K562 (cell line): ENCODE measurements around the gene FLAD1. TPM values are rescaled to one million over a fixed set of nuclear protein-coding genes. Genes with fewer than 3 reads are reported as not detected.
A peak's percentile ranks its signal among the peaks of the same experiment; 100 is the strongest.

Source experiments
- ATAC-seq: fragments of 200-7000 bp; cut with Tn5 transposase; 3 replicates; pipeline ENCODE4 v1.9.1; 2020; ENCODE audit warnings: moderate library complexity
- BruUV-seq: library from RNA; stranded (reverse); fragments of 400-500 nt; replicated peaks from 2 replicates; lab custom pipeline; 2021; lab: Mats Ljungman, UMichigan
- CTCF ChIA-PET: fragments of 300-600 bp; formaldehyde crosslinking; extraction: SDS; loops from one replicate; lab custom pipeline; 2021; ENCODE audit warnings: low intra/inter-chr PET ratio; lab: Yijun Ruan, JAX
- POLR2A ChIA-PET: fragments of 300-600, 350-650 bp; sonication (Branson Sonifier 250); formaldehyde crosslinking; extraction: SDS; loops from one replicate; lab custom pipeline; 2021; ENCODE audit warnings: antibody characterized with exemption, inconsistent platforms; lab: Yijun Ruan, JAX
- DNase-seq, 4 experiments: peaks; one replicate each; pipeline versions ENCODE4 v3.0.0 to v3.0.0-alpha.2; 2011 to 2018; ENCODE audit warnings: low spot score in 3 of 4, mixed read lengths in 3 of 4; ENCODE audit errors: extremely low read depth in 1 of 4
- FAIRE-seq: peaks from 2 replicates; lab custom pipeline; 2011; peaks lifted over from hg19 to GRCh38; lab: Jason Lieb, UNC
- H2AFZ ChIP-seq: 2 replicates; pipeline ENCODE4 v1.6.0; 2011; ENCODE audit warnings: low read depth, low read length, control low read depth, inconsistent platforms
- H3K27ac ChIP-seq: fragments of 200-600 bp; 3 replicates; pipeline ENCODE4 v1.8.0; 2011; ENCODE audit warnings: low read depth, mild to moderate bottlenecking, control low read depth, inconsistent platforms, low read length, moderate library complexity, mixed read lengths; ENCODE audit errors: extremely low read depth
- H3K27me3 ChIP-seq, 2 experiments: fragments of 300-600 bp in 1 of 2; 2 replicates in 1 of 2; 3 replicates in 1 of 2; pipeline versions ENCODE4 v1.6.0 to v1.8.0; 2011; ENCODE audit warnings: inconsistent platforms in 2 of 2, low read length in 2 of 2, mild to moderate bottlenecking in 1 of 2, mixed read lengths in 1 of 2, moderate library complexity in 1 of 2; ENCODE audit not compliant: control insufficient read depth in 2 of 2, insufficient read depth in 2 of 2
- H3K36me3 ChIP-seq: fragments of 300-600 bp; 3 replicates; pipeline ENCODE4 v1.8.0; 2011; ENCODE audit warnings: mild to moderate bottlenecking, low read length, inconsistent platforms; ENCODE audit not compliant: control insufficient read depth, insufficient read depth
- H3K4me1 ChIP-seq, 2 experiments: fragments of 200-600 bp in 1 of 2; replicated peaks in 1 of 2; 2 replicates in 1 of 2; 3 replicates in 1 of 2; pipeline versions ENCODE4 v1.5.1 to v1.8.0; 2011; ENCODE audit warnings: inconsistent platforms in 2 of 2, low read length in 2 of 2, mild to moderate bottlenecking in 1 of 2, mixed read lengths in 1 of 2, moderate library complexity in 1 of 2; ENCODE audit not compliant: control insufficient read depth in 2 of 2, insufficient read depth in 2 of 2
- H3K4me2 ChIP-seq: 2 replicates; pipeline ENCODE4 v1.6.1; 2011; ENCODE audit warnings: low read length, control low read depth, inconsistent platforms, mixed read lengths; ENCODE audit not compliant: insufficient read depth
- H3K4me3 ChIP-seq: fragments of 200-600 bp; sonication (generic), shearing (Covaris generic); 2 replicates; pipeline ENCODE4 v1.5.1; 2016; ENCODE audit warnings: control low read depth, inconsistent platforms
- H3K79me2 ChIP-seq: fragments of 200-600 bp; 3 replicates; pipeline ENCODE4 v1.8.0; 2011; ENCODE audit warnings: low read length, inconsistent platforms; ENCODE audit not compliant: control insufficient read depth, insufficient read depth
- H3K9ac ChIP-seq, 2 experiments: 2 replicates each; pipeline versions ENCODE4 v1.6.0 to v1.6.1; 2011; ENCODE audit warnings: low read depth in 2 of 2, low read length in 2 of 2, control low read depth in 1 of 2, inconsistent platforms in 1 of 2, mild to moderate bottlenecking in 1 of 2, mixed read lengths in 1 of 2; ENCODE audit not compliant: insufficient read depth in 1 of 2
- H3K9me1 ChIP-seq: one replicate; pipeline ENCODE4 v1.6.0; 2011; ENCODE audit warnings: inconsistent platforms, mild to moderate bottlenecking, low read length, moderate library complexity; ENCODE audit not compliant: control insufficient read depth, insufficient read depth
- H3K9me3 ChIP-seq: replicated peaks from 2 replicates; pipeline ENCODE4 v1.5.1; 2011; ENCODE audit warnings: low read depth, low read length, inconsistent platforms; ENCODE audit not compliant: control insufficient read depth, insufficient read depth
- H4K20me1 ChIP-seq: replicated peaks from 2 replicates; pipeline ENCODE4 v1.6.1; 2011; ENCODE audit warnings: low read length, inconsistent platforms, mixed read lengths; ENCODE audit not compliant: control insufficient read depth, insufficient read depth
- ATF6 ChIP-seq: sonication (generic); formaldehyde crosslinking; IDR thresholded peaks from 2 replicates; pipeline ENCODE4 v1.4.0; 2020; ENCODE audit warnings: mild to moderate bottlenecking, missing genetic modification reagents
- BCL6 ChIP-seq: fragments of 250-450 bp; sonication (Bioruptor Pico); IDR thresholded peaks from 2 replicates; pipeline ENCODE4 v1.4.0; 2020
- CHCHD3 ChIP-seq: fragments of 250-450 bp; sonication (Bioruptor Pico); IDR thresholded peaks from 2 replicates; pipeline ENCODE4 v2.1.2; 2022; ENCODE audit warnings: mild to moderate bottlenecking
- GABPA ChIP-seq: fragments of 200-800 bp; sonication (Bioruptor generic); conservative IDR thresholded peaks from 2 replicates; pipeline ENCODE4 v1.6.1; 2016; ENCODE audit warnings: low read depth, missing genetic modification characterization, missing compliant biosample characterization
- KAT7 ChIP-seq: sonication (generic); formaldehyde crosslinking; IDR thresholded peaks from 2 replicates; pipeline ENCODE4 v1.8.0; 2022; ENCODE audit warnings: missing genetic modification reagents, mild to moderate bottlenecking, borderline replicate concordance
- KLF13 ChIP-seq: fragments of 450-650 bp; IDR thresholded peaks from 2 replicates; pipeline ENCODE4 v1.6.1; 2016; ENCODE audit warnings: missing genetic modification characterization, low read depth, mild to moderate bottlenecking, missing compliant biosample characterization, moderate library complexity, borderline replicate concordance
- NFE2L1 ChIP-seq: fragments of 450-650 bp; IDR thresholded peaks from 2 replicates; pipeline ENCODE4 v1.6.1; 2016; ENCODE audit warnings: missing genetic modification characterization, low read depth, mild to moderate bottlenecking, missing compliant biosample characterization, moderate library complexity, borderline replicate concordance
- NFRKB ChIP-seq: fragments of 450-650 bp; IDR thresholded peaks from 2 replicates; pipeline ENCODE4 v1.6.1; 2016; ENCODE audit warnings: low read depth
- ZKSCAN1 ChIP-seq: fragments of 150-350 bp; IDR thresholded peaks from 2 replicates; pipeline ENCODE4 v1.6.1; 2016; ENCODE audit warnings: low read depth, low read length
- ZNF24 ChIP-seq: fragments of 450-650 bp; IDR thresholded peaks from 2 replicates; pipeline ENCODE4 v1.6.1; 2016
- WGBS: fragments of 100-300 bp; shearing (Covaris generic); methylation state at CpG from one replicate; pipeline ENCODE4 v1.1.6; 2016; ENCODE audit warnings: low coverage, mixed read lengths; ENCODE audit not compliant: insufficient coverage; ENCODE audit errors: missing lambda C conversion rate; 5-methylcytosine and 5-hydroxymethylcytosine counted together
- in situ Hi-C: fragments of 300-500 bp; cut with MboI; formaldehyde crosslinking; loops from 4 replicates; pipeline ENCODE4 v1.15.0; 2018; ENCODE audit warnings: inconsistent platforms, mixed read lengths
- intact Hi-C: fragments of 100-400 bp; cut with micrococcal nuclease; formaldehyde crosslinking; loops from 2 replicates; pipeline ENCODE4 v1.14.2; 2022
- polyA plus RNA-seq, 8 experiments: library from polyadenylated mRNA; depleted of rRNA in 4 of 8; stranded (reverse) in 5 of 8; unstranded in 3 of 8; fragments of >200 nt; fragmentation: Nextera tagmentation in 2 of 8; fragmentation: Illumina TruSeq in 1 of 8; extraction: Ambion mirVana in 2 of 8; extraction: Trizol in 1 of 8; gene quantifications; 2 replicates each; pipeline versions ENCODE4 v1.2.1 to v1.2.3, GENCODE V29; 2011 to 2014; ENCODE audit warnings: inconsistent platforms in 1 of 8, missing spikeins in 1 of 8
- total RNA-seq, 7 experiments: library from RNA; depleted of rRNA in 6 of 7; stranded (reverse); fragments of >200 nt in 6 of 7; fragmentation: Illumina TruSeq in 2 of 7; extraction: Trizol in 2 of 7; gene quantifications; 2 replicates each; pipeline versions ENCODE4 v1.2.1 to v1.2.3, GENCODE V29; 2011 to 2021; ENCODE audit warnings: low replicate concordance in 1 of 7
- TF ChIP-seq, protein P1 (sequence below): IDR thresholded peaks from 2 replicates; pipeline ENCODE4 v1.6.1; 2011; ENCODE audit warnings: borderline replicate concordance, low read depth, mild to moderate bottlenecking, moderate library complexity, low read length; ENCODE audit not compliant: insufficient read depth, poor library complexity, severe bottlenecking
- TF ChIP-seq, protein P2 (sequence below), 2 experiments: fragments of 450-650 bp in 1 of 2; sonication (generic) in 1 of 2; formaldehyde crosslinking; conservative IDR thresholded peaks; 2 replicates each; pipeline versions ENCODE4 v1.4.0 to v1.8.1; 2020 to 2022; ENCODE audit warnings: mild to moderate bottlenecking in 1 of 2, missing genetic modification reagents in 1 of 2
- TF ChIP-seq, protein P3 (sequence below): fragments of 250-450 bp; sonication (Bioruptor Pico); IDR thresholded peaks from 2 replicates; pipeline ENCODE4 v1.5.0; 2022; ENCODE audit warnings: mild to moderate bottlenecking
- TF ChIP-seq, protein P4 (sequence below): fragments of 450-650 bp; formaldehyde crosslinking; IDR thresholded peaks from 2 replicates; pipeline ENCODE4 v1.4.0; 2020; ENCODE audit warnings: mild to moderate bottlenecking, mixed read lengths

Gene FLAD1
- total and polyA plus RNA-seq, 9 of the 15 experiments (the other 6 are each of a cell fraction or from before 2014, with no cell fraction given): 24.9 to 85.8 (median 67.0) TPM

- no peak overlapping the region for H3K27ac ChIP-seq
- DNase-seq: no peak
- H2AFZ ChIP-seq: no peak overlapping the region
- 33% methylated on average over 4 of the region's 4 CpGs for WGBS
- peaks cover 0 to 10% of the 10 kb centered on the region in 2 experiments; a peak in 3 of 5 replicates for H3K27me3 ChIP-seq
- ChIA-PET CTCF (no interaction called here), POLR2A (interaction anchor here (0.6 kb wide), 1 partner anchor 688 kb away, joined by 3 read pairs; no protein-coding TSS in a partner anchor)
- no peaks in the 10 kb centered on the region for H3K9me3 ChIP-seq
- H3K9me1 ChIP-seq: no peaks in the 10 kb centered on the region
- peaks cover 3 to 9% of the 10 kb centered on the region in 2 experiments; a peak in 2 of 5 replicates for H3K4me1 ChIP-seq
- FAIRE-seq: no peak
- no TSS peak for BruUV-seq
- no peak overlapping the region for H3K4me2 ChIP-seq
- ATAC-seq: no peak
- no peaks in the 10 kb centered on the region for H3K36me3 ChIP-seq
- in situ Hi-C loops (no loop called here), intact Hi-C loops (no loop called here)
- H3K9ac ChIP-seq: peak overlapping the region in 1 of 2 experiments; percentile 64; a peak in 2 of 4 replicates
- H4K20me1 ChIP-seq: no peaks in the 10 kb centered on the region
- H3K4me3 ChIP-seq: no peak overlapping the region
- no peaks in the 10 kb centered on the region for H3K79me2 ChIP-seq
- TF ChIP-seq KLF13 (tag): no peak
- TF ChIP-seq CHCHD3: no peak
- no peak for TF ChIP-seq KAT7 (CRISPR knock-in tag)
- no peak for TF ChIP-seq NFRKB
- TF ChIP-seq ATF6 (CRISPR knock-in tag): no peak
- TF ChIP-seq, protein P1, sequence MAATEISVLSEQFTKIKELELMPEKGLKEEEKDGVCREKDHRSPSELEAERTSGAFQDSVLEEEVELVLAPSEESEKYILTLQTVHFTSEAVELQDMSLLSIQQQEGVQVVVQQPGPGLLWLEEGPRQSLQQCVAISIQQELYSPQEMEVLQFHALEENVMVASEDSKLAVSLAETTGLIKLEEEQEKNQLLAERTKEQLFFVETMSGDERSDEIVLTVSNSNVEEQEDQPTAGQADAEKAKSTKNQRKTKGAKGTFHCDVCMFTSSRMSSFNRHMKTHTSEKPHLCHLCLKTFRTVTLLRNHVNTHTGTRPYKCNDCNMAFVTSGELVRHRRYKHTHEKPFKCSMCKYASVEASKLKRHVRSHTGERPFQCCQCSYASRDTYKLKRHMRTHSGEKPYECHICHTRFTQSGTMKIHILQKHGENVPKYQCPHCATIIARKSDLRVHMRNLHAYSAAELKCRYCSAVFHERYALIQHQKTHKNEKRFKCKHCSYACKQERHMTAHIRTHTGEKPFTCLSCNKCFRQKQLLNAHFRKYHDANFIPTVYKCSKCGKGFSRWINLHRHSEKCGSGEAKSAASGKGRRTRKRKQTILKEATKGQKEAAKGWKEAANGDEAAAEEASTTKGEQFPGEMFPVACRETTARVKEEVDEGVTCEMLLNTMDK: no peak
- no peak for TF ChIP-seq ZNF24
- TF ChIP-seq GABPA (tag): no peak
- no peak for TF ChIP-seq ZKSCAN1
- no peak for TF ChIP-seq BCL6
- TF ChIP-seq, protein P2, sequence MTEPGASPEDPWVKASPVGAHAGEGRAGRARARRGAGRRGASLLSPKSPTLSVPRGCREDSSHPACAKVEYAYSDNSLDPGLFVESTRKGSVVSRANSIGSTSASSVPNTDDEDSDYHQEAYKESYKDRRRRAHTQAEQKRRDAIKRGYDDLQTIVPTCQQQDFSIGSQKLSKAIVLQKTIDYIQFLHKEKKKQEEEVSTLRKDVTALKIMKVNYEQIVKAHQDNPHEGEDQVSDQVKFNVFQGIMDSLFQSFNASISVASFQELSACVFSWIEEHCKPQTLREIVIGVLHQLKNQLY (CRISPR knock-in tag; conservative IDR thresholded peaks at IDR 0.05): no peak
- no peak for TF ChIP-seq NFE2L1 (tag)
- TF ChIP-seq, protein P3, sequence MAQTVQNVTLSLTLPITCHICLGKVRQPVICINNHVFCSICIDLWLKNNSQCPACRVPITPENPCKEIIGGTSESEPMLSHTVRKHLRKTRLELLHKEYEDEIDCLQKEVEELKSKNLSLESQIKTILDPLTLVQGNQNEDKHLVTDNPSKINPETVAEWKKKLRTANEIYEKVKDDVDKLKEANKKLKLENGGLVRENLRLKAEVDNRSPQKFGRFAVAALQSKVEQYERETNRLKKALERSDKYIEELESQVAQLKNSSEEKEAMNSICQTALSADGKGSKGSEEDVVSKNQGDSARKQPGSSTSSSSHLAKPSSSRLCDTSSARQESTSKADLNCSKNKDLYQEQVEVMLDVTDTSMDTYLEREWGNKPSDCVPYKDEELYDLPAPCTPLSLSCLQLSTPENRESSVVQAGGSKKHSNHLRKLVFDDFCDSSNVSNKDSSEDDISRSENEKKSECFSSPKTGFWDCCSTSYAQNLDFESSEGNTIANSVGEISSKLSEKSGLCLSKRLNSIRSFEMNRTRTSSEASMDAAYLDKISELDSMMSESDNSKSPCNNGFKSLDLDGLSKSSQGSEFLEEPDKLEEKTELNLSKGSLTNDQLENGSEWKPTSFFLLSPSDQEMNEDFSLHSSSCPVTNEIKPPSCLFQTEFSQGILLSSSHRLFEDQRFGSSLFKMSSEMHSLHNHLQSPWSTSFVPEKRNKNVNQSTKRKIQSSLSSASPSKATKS: no peak
- TF ChIP-seq, protein P4, sequence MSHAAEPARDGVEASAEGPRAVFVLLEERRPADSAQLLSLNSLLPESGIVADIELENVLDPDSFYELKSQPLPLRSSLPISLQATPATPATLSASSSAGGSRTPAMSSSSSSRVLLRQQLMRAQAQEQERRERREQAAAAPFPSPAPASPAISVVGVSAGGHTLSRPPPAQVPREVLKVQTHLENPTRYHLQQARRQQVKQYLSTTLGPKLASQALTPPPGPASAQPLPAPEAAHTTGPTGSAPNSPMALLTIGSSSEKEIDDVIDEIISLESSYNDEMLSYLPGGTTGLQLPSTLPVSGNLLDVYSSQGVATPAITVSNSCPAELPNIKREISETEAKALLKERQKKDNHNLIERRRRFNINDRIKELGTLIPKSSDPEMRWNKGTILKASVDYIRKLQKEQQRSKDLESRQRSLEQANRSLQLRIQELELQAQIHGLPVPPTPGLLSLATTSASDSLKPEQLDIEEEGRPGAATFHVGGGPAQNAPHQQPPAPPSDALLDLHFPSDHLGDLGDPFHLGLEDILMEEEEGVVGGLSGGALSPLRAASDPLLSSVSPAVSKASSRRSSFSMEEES (CRISPR knock-in tag): no peak
Measured at GRCh38 chr1:155039308-155039669, 56.1 kb downstream of the FLAD1 start.
